Hepatocyte (in vitro differentiated cells): ENCODE data around the gene PCDHA4.

Source experiments
- EZH2phosphoT487 ChIP-seq: fragments of 200-600 bp; sonication (generic); IDR thresholded peaks from one replicate; pipeline ENCODE4 v1.6.1; 2018; ENCODE audit warnings: antibody characterized with exemption, mild to moderate bottlenecking, low read depth, moderate library complexity; ENCODE audit not compliant: unreplicated experiment, severe bottlenecking
- TF ChIP-seq, protein P1 (sequence below): fragments of 200-600 bp; sonication (generic); IDR thresholded peaks from 2 replicates; pipeline ENCODE4 v1.5.1; 2016; ENCODE audit warnings: antibody characterized with exemption, mild to moderate bottlenecking; ENCODE audit not compliant: poor library complexity

GRCh38 chr5:140794595-140795258 lies 12.1 kb upstream of the PCDHA4 start, which contains the start of gene PCDHA2:
- TF ChIP-seq, protein P1, sequence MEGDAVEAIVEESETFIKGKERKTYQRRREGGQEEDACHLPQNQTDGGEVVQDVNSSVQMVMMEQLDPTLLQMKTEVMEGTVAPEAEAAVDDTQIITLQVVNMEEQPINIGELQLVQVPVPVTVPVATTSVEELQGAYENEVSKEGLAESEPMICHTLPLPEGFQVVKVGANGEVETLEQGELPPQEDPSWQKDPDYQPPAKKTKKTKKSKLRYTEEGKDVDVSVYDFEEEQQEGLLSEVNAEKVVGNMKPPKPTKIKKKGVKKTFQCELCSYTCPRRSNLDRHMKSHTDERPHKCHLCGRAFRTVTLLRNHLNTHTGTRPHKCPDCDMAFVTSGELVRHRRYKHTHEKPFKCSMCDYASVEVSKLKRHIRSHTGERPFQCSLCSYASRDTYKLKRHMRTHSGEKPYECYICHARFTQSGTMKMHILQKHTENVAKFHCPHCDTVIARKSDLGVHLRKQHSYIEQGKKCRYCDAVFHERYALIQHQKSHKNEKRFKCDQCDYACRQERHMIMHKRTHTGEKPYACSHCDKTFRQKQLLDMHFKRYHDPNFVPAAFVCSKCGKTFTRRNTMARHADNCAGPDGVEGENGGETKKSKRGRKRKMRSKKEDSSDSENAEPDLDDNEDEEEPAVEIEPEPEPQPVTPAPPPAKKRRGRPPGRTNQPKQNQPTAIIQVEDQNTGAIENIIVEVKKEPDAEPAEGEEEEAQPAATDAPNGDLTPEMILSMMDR, result peak; percentile 64
- TF ChIP-seq EZH2phosphoT487, result no peak
